T-helper 17 cell (primary cell): ENCODE results near the gene THYN1. TPM values are rescaled to one million over a fixed set of nuclear protein-coding genes. Genes with fewer than 3 reads are reported as not detected.
"Not testable (repeated sequence)": the region's sequence is repeated elsewhere in the genome, so short reads cannot be mapped to it uniquely, and the experiment has no call there.

Experiments used
- ATAC-seq: fragments of 150-1000 bp; cut with Tn5 transposase; 2 replicates; pipeline ENCODE4 v1.10.0; 2021; ENCODE audit warnings: mild to moderate bottlenecking, moderate library complexity
- DNase-seq, 3 donors: peaks; one replicate each; pipeline versions ENCODE4 v3.0.0 to v3.0.0-alpha.2; 2020 to 2021
- H3K9me3 ChIP-seq: one replicate; pipeline ENCODE4 v1.7.0; 2013; ENCODE audit warnings: low read length, mild to moderate bottlenecking; ENCODE audit not compliant: control insufficient read depth, poor library complexity, severe bottlenecking
- H3K27ac Mint-ChIP-seq: one replicate; pipeline ENCODE4 v1.8.0; 2022; ENCODE audit warnings: mild to moderate bottlenecking, moderate library complexity, mixed read lengths
- H3K27me3 Mint-ChIP-seq: one replicate; pipeline ENCODE4 v1.8.0; 2022; ENCODE audit warnings: mixed read lengths
- H3K36me3 Mint-ChIP-seq: one replicate; pipeline ENCODE4 v1.8.0; 2022; ENCODE audit warnings: low read depth, mixed read lengths
- H3K4me1 Mint-ChIP-seq: one replicate; pipeline ENCODE4 v1.8.0; 2022; ENCODE audit warnings: mild to moderate bottlenecking, mixed read lengths
- H3K4me3 Mint-ChIP-seq: one replicate; pipeline ENCODE4 v1.8.0; 2022; ENCODE audit warnings: mild to moderate bottlenecking, moderate library complexity, mixed read lengths
- total RNA-seq, 4 donors: library from RNA in 2 of 4; stranded (reverse) in 2 of 4; gene quantifications; one replicate each; pipeline ENCODE4 v1.2.3 and lab custom pipeline; 2022 to 2026

THYN1 gene
- total RNA-seq, 2 donors from 2014 or later, result 32.9 to 36.5 TPM

DNA sequence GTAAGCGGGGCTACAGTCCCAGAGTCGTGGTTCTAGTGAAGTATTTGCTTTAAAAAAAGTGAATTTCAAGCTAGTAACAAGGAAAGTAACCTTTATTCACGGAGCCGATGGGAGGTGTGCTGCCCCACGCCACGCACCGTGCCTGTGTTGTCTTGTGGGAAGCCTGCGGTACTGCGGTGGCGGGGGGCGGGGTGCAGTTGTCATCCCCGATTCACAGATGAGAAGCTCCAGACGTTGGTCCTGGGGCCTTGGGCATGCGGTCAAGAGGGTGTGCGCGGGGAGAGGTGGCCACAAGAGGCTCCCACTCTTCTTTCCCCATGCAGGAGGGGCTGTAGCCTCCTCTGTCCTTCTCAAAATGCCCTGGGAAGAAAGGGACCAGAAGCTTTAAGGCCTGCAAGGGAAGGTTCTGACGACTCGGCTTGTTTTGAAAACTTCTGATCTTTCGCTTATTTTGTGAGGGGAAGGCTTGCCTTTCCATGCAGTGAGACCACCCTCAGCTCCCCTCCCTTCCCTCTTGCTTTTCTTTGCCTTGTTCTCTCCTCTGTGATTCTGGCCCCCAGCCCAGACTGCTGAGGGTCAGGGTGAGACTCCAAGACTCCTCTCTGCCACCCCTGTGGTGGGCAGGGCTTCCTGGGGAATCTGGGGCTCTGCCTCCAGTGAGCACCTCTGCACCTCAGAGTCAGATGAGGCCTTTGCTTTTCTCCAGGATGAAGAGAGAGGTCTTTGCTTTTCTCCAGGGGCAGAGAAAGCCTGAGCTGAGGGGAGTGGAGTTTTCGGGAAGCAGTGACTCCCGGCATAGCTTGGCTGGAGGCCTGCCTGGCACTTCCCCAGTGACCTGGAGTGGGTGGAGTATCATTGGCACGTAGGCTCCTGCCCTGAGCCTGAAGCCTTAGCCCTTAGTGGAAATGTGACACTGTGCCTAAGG lies 29.2 kb upstream of the THYN1 start:
- DNase-seq (no peak), ATAC-seq (no peak)
- H3K4me3 Mint-ChIP-seq, result no peak overlapping the region
- no peaks in the 10 kb centered on the region for H3K9me3 ChIP-seq
- no peaks in the 10 kb centered on the region for H3K36me3 Mint-ChIP-seq
- peaks cover 4% of the 10 kb centered on the region for H3K4me1 Mint-ChIP-seq
- H3K27me3 Mint-ChIP-seq, result no peaks in the 10 kb centered on the region
- H3K27ac Mint-ChIP-seq, result no peak overlapping the region

DNA sequence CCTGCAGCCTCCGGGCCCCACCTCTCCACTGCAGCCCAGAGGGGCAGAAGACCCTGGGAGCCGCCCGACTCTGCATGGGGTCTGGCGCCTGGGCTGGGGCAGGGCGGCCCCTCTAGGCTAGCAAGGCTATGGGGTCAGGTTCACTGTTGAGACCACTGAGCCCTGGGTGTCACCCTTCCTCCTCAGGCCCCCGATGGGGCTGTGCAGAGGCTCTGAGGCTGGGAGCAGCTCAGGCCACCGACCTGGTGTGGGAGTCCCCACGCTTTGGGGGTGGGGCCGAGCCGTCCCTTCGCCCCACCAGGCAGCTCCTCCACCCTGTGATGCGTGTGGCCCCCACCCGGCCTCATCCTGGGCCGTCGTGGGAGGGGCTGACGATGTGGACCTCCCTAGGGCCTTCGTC lies 28.5 kb upstream of the THYN1 start:
- H3K9me3 ChIP-seq, H3K27me3 Mint-ChIP-seq, H3K36me3 Mint-ChIP-seq, H3K4me1 Mint-ChIP-seq, ATAC-seq, H3K4me3 Mint-ChIP-seq, H3K27ac Mint-ChIP-seq, DNase-seq: not testable (repeated sequence)

DNA sequence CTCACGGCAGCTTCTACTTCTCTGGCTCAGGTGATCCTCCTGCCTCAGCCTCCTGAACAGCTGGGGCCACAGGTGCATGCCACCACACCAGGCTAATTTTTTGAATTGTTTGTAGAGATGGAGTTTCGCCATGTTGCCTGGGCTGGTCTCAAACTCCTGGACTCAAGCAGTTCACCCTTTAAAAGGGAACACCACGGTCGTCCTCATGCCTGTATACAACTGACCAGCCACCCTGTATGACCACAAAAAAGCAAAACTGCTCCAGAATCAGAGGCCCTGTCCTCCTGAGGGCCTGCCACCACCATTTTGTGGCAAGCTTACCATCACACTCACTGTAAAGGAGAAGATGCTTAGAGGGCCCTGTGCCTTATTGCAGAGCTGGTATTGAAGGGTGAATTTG lies 25.2 kb upstream of the THYN1 start:
- Mint-ChIP-seq H3K4me3 (peak overlapping the region; percentile 19), H3K27me3 (no peaks in the 10 kb centered on the region), H3K27ac (no peak overlapping the region), H3K36me3 (peaks cover 2% of the 10 kb centered on the region), H3K4me1 (peaks cover 20% of the 10 kb centered on the region)
- DNase-seq (no peak), ATAC-seq (no peak)
- H3K9me3 ChIP-seq, result no peaks in the 10 kb centered on the region

DNA sequence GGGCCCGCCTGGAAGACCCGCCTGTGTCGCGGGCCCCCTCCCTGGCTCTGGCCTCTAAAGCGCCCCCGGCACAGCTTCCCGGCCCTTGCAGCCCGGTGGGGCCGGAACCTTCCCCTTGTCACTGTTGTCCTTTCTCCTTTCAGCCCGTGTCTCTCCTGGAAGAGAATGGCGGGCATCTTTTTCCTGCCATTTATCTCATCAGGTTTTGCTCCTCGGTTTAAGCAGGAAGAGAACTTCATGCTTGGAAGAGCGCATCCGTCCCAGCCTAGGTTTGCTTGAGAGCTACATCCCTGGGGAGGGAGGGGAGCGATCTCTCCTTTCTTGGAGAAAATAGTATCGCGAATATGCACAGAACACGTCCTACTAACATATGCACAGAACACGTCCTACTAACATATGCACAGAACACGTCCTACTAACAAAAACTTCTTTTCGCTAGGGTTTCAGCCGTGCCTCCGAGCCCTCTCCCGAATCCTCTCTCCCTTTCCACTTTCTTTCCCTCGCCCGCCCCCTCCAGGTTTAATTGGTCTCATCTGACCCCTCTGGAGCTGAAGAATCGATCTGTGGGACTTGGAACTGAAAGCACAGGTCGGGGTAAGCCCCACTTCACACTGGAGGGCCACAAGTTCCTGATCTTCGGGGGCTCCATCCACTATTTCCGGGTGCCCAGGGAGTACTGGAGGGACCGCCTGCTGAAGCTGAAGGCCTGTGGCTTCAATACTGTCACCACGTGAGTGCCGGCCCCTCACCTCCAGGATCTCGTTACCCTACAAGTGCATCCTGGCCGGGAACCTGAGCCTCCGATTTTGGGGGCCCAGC lies 24.2 kb upstream of the THYN1 start:
- no peaks in the 10 kb centered on the region for H3K9me3 ChIP-seq
- Mint-ChIP-seq H3K27ac (peak overlapping the region; percentile 41), H3K4me1 (peaks cover 25% of the 10 kb centered on the region), H3K36me3 (peaks cover 2% of the 10 kb centered on the region), H3K27me3 (no peaks in the 10 kb centered on the region), H3K4me3 (peak overlapping the region; percentile 90)
- ATAC-seq (no peak), DNase-seq (no peak)

DNA sequence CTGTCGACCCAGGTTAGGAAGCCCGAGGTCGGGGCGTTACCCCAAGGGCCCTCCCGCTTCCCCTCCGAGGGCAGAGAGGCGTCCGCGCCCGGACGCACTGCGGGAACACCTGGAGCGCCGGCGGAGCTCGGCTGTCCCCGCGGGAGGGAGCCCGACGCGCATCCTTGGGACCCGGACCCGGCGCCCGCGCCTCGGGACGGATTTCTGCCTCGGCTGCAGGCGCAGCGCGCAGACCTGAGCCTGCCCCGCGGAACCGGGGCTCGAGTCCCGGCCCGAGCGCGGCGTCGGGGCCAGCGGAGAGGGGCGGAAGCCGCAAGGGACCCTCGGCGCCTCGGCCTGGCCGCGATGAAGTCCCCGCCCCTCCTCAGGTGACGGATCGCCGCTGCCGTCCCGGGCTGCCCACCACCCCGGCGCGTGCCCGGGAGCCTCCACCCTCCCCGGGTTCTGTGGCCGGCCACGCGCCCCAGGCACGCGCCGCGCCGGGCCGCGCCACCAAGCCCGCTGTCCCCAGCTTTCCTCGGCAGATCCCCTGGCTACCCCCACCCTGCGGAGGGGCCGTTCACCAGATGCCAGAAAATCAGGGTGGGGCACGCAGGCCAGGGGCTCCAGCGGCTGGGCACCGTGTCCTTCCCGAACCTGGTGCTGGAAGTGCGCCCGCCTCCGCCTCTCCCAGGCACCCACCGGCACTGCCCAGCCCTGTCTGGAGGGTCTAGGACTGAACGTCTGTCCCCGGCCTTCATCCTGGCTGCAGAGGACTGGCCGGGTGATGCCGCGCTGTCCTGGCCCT lies 23.4 kb upstream of the THYN1 start:
- H3K4me1 Mint-ChIP-seq, result peaks cover 27% of the 10 kb centered on the region
- peak overlapping the region; percentile 99 for H3K4me3 Mint-ChIP-seq
- no peaks in the 10 kb centered on the region for H3K27me3 Mint-ChIP-seq
- no peaks in the 10 kb centered on the region for H3K9me3 ChIP-seq
- DNase-seq, result no peak
- H3K36me3 Mint-ChIP-seq, result peaks cover 2% of the 10 kb centered on the region
- peak overlapping the region; percentile 93 for H3K27ac Mint-ChIP-seq
- ATAC-seq, result no peak

DNA sequence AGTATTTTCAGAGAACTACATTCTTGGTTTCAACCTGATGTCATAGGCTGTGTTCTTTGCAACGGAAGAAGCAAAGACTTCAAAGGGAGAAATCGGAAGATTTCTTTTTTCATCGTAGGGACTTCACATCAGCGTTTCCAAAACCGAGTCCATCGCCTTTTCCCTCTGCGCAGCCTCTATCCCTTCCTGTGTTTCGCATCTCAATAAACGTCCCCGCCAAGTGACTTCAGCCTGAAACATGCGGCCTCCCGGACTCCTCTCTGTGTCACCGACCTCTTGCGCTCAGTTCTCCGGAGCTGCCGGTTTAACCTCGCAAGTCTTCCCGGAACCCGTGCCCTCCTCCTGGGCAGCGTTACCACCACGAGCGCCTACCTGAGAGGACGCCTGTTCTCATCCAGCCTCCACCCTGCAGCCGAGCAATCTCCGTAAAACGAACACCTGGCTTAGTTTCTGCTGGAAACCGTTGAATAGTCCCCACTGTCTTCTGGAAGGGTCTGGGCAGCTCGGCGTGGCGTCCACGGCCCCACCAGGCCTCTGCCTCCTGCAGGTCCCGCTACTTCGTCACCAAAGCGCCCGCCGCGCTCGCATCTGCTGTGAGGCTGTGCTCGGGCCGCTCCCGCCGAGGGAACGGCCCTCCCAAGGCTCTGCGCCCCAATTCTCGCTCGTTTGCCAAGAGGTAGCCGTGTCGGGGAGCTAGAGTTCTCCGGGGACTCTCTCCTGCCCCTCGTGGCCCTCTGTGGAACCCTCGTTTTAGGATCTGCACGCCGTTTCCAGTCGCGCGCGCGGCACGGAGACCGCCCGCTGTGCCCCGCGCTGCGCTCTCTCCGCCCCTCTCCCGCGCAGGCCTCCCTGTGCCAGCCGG lies 22.6 kb upstream of the THYN1 start, which contains the start of gene GLB1L3:
Gene GLB1L3 (plus strand): TSS at position 846 of the 862 bp plus-strand sequence. CDS start 362 bp downstream, outside the sequence.
- peak; percentile 57 to 72 (median 70) for DNase-seq
- Mint-ChIP-seq H3K36me3 (peaks cover 4% of the 10 kb centered on the region), H3K4me1 (peaks cover 35% of the 10 kb centered on the region), H3K27me3 (no peaks in the 10 kb centered on the region), H3K27ac (peak within 1 kb of the TSS; percentile 93), H3K4me3 (peak within 1 kb of the TSS; percentile 99)
- no peaks in the 10 kb centered on the region for H3K9me3 ChIP-seq
- ATAC-seq, result peak; percentile 93

DNA sequence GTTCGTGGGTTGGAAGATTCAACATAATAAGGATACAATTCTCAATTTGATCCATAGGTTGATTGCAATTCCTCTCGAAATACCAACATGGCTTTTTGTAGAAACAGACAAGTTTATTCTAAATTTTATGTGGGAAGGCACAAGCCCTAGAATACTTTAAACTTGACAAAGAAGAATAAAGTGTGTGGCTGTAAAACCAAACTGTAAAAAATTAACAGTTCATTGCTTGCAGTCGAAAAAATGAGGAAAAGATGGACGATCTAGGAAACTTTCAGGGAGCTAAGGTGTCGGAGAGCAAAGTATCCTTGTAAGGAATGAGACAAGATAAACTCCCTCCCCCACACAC lies 22.0 kb upstream of the THYN1 start:
- H3K4me3 Mint-ChIP-seq, result peak overlapping the region; percentile 99
- H3K36me3 Mint-ChIP-seq, result peaks cover 4% of the 10 kb centered on the region
- ATAC-seq (no peak), DNase-seq (no peak)
- H3K9me3 ChIP-seq, result no peaks in the 10 kb centered on the region
- peaks cover 41% of the 10 kb centered on the region for H3K4me1 Mint-ChIP-seq
- H3K27me3 Mint-ChIP-seq, result no peaks in the 10 kb centered on the region
- peak overlapping the region; percentile 93 for H3K27ac Mint-ChIP-seq

DNA sequence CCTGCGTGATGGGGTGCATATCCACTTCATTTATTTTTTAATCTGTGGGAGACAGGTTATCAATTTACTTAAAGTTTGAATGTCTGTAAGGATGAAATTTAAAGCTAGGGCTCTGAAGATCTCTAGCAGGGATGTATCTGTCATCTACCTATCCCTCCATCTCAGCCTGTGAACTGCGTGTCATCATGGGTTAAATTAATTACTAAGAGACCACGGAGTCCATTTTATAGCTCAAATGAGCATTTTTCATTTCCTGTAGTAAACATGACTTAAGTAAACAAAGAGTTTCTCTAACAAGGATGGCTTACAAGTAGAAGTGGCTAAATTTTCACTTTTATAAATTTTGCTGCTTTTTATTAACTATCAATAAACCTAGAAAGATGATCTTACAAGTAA lies 20.2 kb upstream of the THYN1 start:
- no peak for DNase-seq
- Mint-ChIP-seq H3K27ac (peak overlapping the region; percentile 54), H3K27me3 (no peaks in the 10 kb centered on the region), H3K4me3 (no peak overlapping the region), H3K4me1 (peaks cover 40% of the 10 kb centered on the region), H3K36me3 (peaks cover 4% of the 10 kb centered on the region)
- no peak for ATAC-seq
- no peaks in the 10 kb centered on the region for H3K9me3 ChIP-seq

DNA sequence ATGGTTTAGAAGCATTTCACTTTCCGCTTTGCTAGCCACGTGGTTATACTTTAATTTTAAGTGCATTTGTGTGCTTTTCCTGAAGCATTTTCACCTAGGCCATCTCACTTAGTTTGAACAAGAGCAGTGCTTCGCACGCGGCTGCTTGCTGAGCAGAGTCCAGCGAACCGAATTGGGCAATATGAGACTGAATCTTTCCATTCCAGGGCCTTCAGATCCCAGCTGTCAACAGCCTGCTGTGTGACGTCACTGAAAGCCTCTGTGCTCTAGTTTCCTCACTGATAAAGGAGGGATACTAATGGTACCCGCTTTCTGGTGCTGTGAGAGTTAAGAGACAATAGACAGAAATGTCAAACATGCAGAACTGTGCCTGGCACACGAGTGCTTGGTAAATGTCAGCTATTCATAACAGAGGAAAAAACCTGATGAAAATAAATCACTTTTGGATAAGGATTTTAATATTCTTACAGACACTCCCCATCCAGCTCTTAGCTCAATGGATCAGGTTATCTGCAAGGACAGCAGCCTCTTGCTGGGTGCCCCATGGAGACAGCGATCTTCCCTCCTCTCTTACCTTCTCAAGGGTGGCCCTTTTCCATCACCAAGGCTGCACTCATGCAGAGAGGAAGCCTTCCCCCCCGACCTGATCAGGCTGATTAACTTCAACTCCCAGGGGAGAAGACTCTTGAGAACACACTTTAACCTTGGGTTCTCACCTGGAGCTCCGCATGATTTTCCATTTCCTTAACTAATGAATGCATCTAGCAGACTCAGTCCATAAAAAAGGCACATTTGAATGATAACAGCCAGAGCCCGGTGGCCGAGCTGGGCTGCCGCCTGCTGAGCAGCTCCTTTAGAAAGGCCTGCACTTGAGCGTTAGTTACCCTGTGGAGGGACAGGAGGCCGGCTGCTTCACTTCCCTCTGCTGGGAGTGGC lies 19.5 kb upstream of the THYN1 start:
- peak overlapping the region; percentile 54 for H3K27ac Mint-ChIP-seq
- H3K9me3 ChIP-seq, result no peaks in the 10 kb centered on the region
- no peak for ATAC-seq
- H3K4me3 Mint-ChIP-seq, result no peak overlapping the region
- H3K36me3 Mint-ChIP-seq, result peaks cover 6% of the 10 kb centered on the region
- no peak for DNase-seq
- H3K27me3 Mint-ChIP-seq, result no peaks in the 10 kb centered on the region
- H3K4me1 Mint-ChIP-seq, result peaks cover 40% of the 10 kb centered on the region

DNA sequence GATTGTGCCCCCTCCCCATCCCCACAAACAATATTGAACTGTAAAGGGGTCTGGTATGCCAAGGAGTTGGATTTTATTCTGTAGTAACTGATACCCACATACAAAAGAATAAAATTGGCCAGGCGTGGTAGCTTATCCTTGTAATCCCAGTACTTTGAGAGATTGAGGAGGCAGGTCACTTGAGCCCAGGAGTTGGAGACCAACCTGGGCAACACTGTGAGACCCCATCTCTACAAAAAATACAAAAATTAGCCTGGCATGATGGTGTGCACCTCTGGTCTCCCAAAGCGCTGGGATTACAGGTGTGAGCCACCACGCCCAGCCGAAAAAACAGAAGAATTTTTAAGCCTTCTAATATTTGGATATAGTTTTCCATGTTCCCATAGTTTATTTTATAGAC lies 18.8 kb upstream of the THYN1 start:
- no peaks in the 10 kb centered on the region for H3K27me3 Mint-ChIP-seq
- H3K27ac Mint-ChIP-seq, result no peak overlapping the region
- peaks cover 4% of the 10 kb centered on the region for H3K36me3 Mint-ChIP-seq
- no peaks in the 10 kb centered on the region for H3K9me3 ChIP-seq
- DNase-seq (no peak), ATAC-seq (no peak)
- no peak overlapping the region for H3K4me3 Mint-ChIP-seq
- peaks cover 36% of the 10 kb centered on the region for H3K4me1 Mint-ChIP-seq

DNA sequence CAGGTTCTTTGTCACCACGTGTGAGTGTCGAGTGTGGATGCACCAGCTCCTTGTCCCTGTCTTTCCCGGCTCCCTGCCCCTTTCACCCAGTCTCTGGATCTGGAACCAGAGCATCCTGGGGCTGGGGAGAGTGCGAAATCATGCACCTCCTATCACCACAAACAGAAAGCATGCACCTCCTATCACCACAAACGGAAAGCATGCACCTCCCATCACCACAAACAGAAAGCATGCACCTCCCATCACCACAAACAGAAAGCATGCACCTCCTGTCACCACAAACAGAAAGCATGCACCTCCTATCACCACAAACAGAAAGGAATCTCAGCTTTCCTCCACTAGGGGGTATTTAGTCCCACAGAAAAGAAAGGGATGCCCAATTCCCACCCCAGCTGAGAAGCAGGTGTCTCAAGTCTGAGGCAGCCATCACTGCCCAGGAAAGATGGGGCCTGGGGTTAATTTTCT lies 17.1 kb upstream of the THYN1 start:
- DNase-seq (no peak), ATAC-seq (peak; percentile 74)
- H3K36me3 Mint-ChIP-seq, result peaks cover 4% of the 10 kb centered on the region
- H3K27ac Mint-ChIP-seq, result peak overlapping the region; percentile 11
- peak overlapping the region; percentile 78 for H3K4me3 Mint-ChIP-seq
- H3K9me3 ChIP-seq, result no peaks in the 10 kb centered on the region
- H3K4me1 Mint-ChIP-seq, result peaks cover 37% of the 10 kb centered on the region
- no peaks in the 10 kb centered on the region for H3K27me3 Mint-ChIP-seq
